Neural cell (in vitro differentiated cells): ENCODE results near the gene SLC36A2. TPM values are rescaled to one million over a fixed set of nuclear protein-coding genes. Genes with fewer than 3 reads are reported as not detected.

Source experiments
- H2AFZ ChIP-seq: fragments of 200-600, 300-800 bp; sonication (generic), shearing (Covaris generic); 2 replicates; pipeline ENCODE4 v1.6.0; 2014; ENCODE audit warnings: low read depth, mild to moderate bottlenecking, antibody characterized with exemption, low read length, moderate library complexity
- H3F3A ChIP-seq: fragments of 200-600 bp; shearing (Covaris generic); 2 replicates; pipeline ENCODE4 v1.6.1; 2016; ENCODE audit warnings: mild to moderate bottlenecking, moderate library complexity, mixed read lengths, antibody characterized with exemption, low read length; ENCODE audit not compliant: insufficient read depth, poor library complexity, severe bottlenecking
- H3K27ac ChIP-seq: fragments of 200-600, 300-800 bp; sonication (generic), shearing (Covaris generic); 2 replicates; pipeline ENCODE4 v1.5.1; 2014; ENCODE audit warnings: mild to moderate bottlenecking, low read length, moderate library complexity
- H3K27me3 ChIP-seq: fragments of 300-800, 200-600 bp; sonication (generic), shearing (Covaris generic); 2 replicates; pipeline ENCODE4 v1.6.0; 2014; ENCODE audit warnings: mild to moderate bottlenecking, low read depth, low read length, moderate library complexity; ENCODE audit not compliant: insufficient read depth
- H3K36me3 ChIP-seq: fragments of 300-800, 200-600 bp; sonication (generic), shearing (Covaris generic); 2 replicates; pipeline ENCODE4 v1.5.1; 2014; ENCODE audit warnings: mild to moderate bottlenecking, antibody characterized with exemption, low read length, moderate library complexity; ENCODE audit not compliant: insufficient read depth
- H3K4me2 ChIP-seq: fragments of 300-800, 200-600 bp; sonication (generic), shearing (Covaris generic); 2 replicates; pipeline ENCODE4 v1.6.0; 2014; ENCODE audit warnings: mild to moderate bottlenecking, low read length
- H3K4me3 ChIP-seq: fragments of 300-800, 200-600 bp; sonication (generic), shearing (Covaris generic); 2 replicates; pipeline ENCODE4 v1.5.1; 2014; ENCODE audit warnings: mild to moderate bottlenecking, low read length, moderate library complexity
- H3K79me2 ChIP-seq: fragments of 200-600 bp; shearing (Covaris generic); replicated peaks from 2 replicates; pipeline ENCODE4 v1.6.0; 2014; ENCODE audit warnings: mild to moderate bottlenecking, low read length, moderate library complexity; ENCODE audit not compliant: insufficient read depth
- H3K9ac ChIP-seq: fragments of 300-800, 200-600 bp; sonication (generic), shearing (Covaris generic); 2 replicates; pipeline ENCODE4 v1.6.1; 2016; ENCODE audit warnings: mild to moderate bottlenecking, low read length, mixed read lengths
- H3K9me2 ChIP-seq: fragments of 200-600 bp; shearing (Covaris generic); 2 replicates; pipeline ENCODE4 v1.6.1; 2016; ENCODE audit warnings: mild to moderate bottlenecking, low read length, mixed read lengths; ENCODE audit not compliant: insufficient read depth
- H3K9me3 ChIP-seq: fragments of 200-600, 300-800 bp; sonication (generic), shearing (Covaris generic); 2 replicates; pipeline ENCODE4 v1.6.1; 2016; ENCODE audit warnings: mild to moderate bottlenecking, mixed run types, low read length, moderate library complexity, mixed read lengths
- H4K20me1 ChIP-seq: fragments of 200-600 bp; shearing (Covaris generic); 2 replicates; pipeline ENCODE4 v1.6.1; 2016; ENCODE audit warnings: mild to moderate bottlenecking, mixed run types; ENCODE audit not compliant: insufficient read depth
- EP300 ChIP-seq: fragments of 450-650 bp; conservative IDR thresholded peaks from 2 replicates; pipeline ENCODE4 v1.6.1; 2014; ENCODE audit warnings: antibody characterized with exemption, mild to moderate bottlenecking, moderate library complexity; ENCODE audit not compliant: poor library complexity, severe bottlenecking
- EZH2 ChIP-seq: fragments of 200-600, 300-800 bp; shearing (Covaris generic), sonication (generic); IDR thresholded peaks from 2 replicates; pipeline ENCODE4 v1.6.1; 2014; ENCODE audit warnings: antibody characterized with exemption, low read length, borderline replicate concordance, mild to moderate bottlenecking; ENCODE audit not compliant: insufficient read depth, poor library complexity, severe bottlenecking
- MXI1 ChIP-seq: fragments of 450-650 bp; conservative IDR thresholded peaks from 2 replicates; pipeline ENCODE4 v1.6.1; 2014; ENCODE audit warnings: antibody characterized with exemption, mild to moderate bottlenecking; ENCODE audit not compliant: poor library complexity, severe bottlenecking
- POLR2AphosphoS5 ChIP-seq: IDR thresholded peaks from 2 replicates; pipeline ENCODE4 v1.6.1; 2012
- RAD21 ChIP-seq: fragments of 450-650 bp; conservative IDR thresholded peaks from 2 replicates; pipeline ENCODE4 v1.6.1; 2014; ENCODE audit warnings: antibody characterized with exemption, mild to moderate bottlenecking, moderate library complexity
- SMC3 ChIP-seq: fragments of 450-650 bp; conservative IDR thresholded peaks from 2 replicates; pipeline ENCODE4 v1.6.1; 2014; ENCODE audit warnings: antibody characterized with exemption, mild to moderate bottlenecking, moderate library complexity; ENCODE audit not compliant: poor library complexity
- TAF1 ChIP-seq: IDR thresholded peaks from 2 replicates; pipeline ENCODE4 v1.6.1; 2012; ENCODE audit warnings: low read depth
- polyA plus RNA-seq: library from polyadenylated mRNA; depleted of rRNA; stranded (reverse); fragments of >200 nt; gene quantifications from 2 replicates; pipeline ENCODE4 v1.2.3, GENCODE V29; 2014
- TF ChIP-seq, protein P1 (sequence below): IDR thresholded peaks from 2 replicates; pipeline ENCODE4 v1.6.1; 2012; ENCODE audit warnings: borderline replicate concordance
- TF ChIP-seq, protein P2 (sequence below): fragments of 450-650 bp; IDR thresholded peaks from 2 replicates; pipeline ENCODE4 v1.5.1; 2014; ENCODE audit warnings: antibody characterized with exemption, mild to moderate bottlenecking, moderate library complexity; ENCODE audit not compliant: poor library complexity, severe bottlenecking

Gene SLC36A2
- polyA plus RNA-seq, 1 donor from 2014 or later: not detected

DNA sequence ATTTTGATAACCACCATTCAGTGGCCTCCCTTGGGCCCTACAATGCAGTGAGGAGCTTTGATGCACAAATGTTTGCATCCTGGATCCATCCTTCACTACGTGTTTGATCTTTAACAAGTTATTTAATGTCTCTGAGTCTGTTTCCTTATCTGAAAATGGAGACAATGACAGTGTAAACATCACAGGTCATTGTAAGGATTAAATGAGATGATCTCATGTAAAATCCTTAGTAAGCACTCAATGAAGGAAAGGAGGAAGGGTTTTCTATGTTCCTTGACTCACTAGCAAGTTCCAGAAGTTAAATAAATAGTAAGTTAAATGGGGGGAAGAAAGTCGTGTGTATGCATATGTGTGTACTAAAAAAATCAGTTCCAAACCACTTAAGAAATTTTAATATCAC lies 34.0 kb downstream of the SLC36A2 start:
- H3K9me2 ChIP-seq: no peaks in the 10 kb centered on the region
- H3K27me3 ChIP-seq: no peaks in the 10 kb centered on the region
- H3K27ac ChIP-seq: no peak overlapping the region
- H3K9ac ChIP-seq: no peak overlapping the region
- no peaks in the 10 kb centered on the region for H3K9me3 ChIP-seq
- H3K4me3 ChIP-seq: no peak overlapping the region
- H2AFZ ChIP-seq: no peak overlapping the region
- no peaks in the 10 kb centered on the region for H3K79me2 ChIP-seq
- H3K36me3 ChIP-seq: no peaks in the 10 kb centered on the region
- H4K20me1 ChIP-seq: no peaks in the 10 kb centered on the region
- no peaks in the 10 kb centered on the region for H3F3A ChIP-seq
- TF ChIP-seq, protein P1, sequence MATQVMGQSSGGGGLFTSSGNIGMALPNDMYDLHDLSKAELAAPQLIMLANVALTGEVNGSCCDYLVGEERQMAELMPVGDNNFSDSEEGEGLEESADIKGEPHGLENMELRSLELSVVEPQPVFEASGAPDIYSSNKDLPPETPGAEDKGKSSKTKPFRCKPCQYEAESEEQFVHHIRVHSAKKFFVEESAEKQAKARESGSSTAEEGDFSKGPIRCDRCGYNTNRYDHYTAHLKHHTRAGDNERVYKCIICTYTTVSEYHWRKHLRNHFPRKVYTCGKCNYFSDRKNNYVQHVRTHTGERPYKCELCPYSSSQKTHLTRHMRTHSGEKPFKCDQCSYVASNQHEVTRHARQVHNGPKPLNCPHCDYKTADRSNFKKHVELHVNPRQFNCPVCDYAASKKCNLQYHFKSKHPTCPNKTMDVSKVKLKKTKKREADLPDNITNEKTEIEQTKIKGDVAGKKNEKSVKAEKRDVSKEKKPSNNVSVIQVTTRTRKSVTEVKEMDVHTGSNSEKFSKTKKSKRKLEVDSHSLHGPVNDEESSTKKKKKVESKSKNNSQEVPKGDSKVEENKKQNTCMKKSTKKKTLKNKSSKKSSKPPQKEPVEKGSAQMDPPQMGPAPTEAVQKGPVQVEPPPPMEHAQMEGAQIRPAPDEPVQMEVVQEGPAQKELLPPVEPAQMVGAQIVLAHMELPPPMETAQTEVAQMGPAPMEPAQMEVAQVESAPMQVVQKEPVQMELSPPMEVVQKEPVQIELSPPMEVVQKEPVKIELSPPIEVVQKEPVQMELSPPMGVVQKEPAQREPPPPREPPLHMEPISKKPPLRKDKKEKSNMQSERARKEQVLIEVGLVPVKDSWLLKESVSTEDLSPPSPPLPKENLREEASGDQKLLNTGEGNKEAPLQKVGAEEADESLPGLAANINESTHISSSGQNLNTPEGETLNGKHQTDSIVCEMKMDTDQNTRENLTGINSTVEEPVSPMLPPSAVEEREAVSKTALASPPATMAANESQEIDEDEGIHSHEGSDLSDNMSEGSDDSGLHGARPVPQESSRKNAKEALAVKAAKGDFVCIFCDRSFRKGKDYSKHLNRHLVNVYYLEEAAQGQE: no peak
- TF ChIP-seq RAD21: no peak
- no peak for TF ChIP-seq MXI1
- no peak for TF ChIP-seq EZH2
- TF ChIP-seq SMC3: no peak
- no peak overlapping the region for H3K4me2 ChIP-seq

DNA sequence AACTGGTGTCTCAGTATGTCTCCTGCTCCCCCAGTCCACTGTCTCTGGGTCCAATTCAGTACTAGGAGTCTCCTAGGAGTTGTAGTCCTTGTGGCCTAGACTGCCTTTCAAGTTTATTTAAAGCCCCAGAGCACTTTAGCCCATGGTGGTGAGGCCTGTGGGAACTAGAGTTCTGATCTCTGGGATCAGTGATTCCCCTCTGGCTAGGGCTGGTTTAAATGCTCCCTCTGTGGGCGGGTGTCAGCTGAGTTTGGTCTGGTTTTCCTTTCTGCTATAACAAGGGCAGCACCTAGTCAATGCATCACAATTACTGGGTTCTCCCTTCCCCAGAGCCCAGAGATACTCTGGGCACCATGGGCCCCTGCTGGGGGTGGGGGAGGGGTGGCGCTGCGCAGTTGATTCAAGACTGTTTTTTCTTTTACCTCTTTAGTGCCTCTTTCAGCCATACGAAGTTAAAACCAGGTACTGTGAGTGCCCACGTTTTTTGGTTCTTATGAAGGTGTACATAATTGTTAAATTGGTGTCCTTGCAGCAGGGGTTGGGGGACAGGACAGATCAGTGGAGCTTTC lies 34.5 kb downstream of the SLC36A2 start:
- H3K4me3 ChIP-seq: no peak overlapping the region
- no peaks in the 10 kb centered on the region for H3K27me3 ChIP-seq
- TF ChIP-seq RAD21 (no peak), SMC3 (no peak), EP300 (no peak), POLR2AphosphoS5 (no peak), TAF1 (no peak), EZH2 (no peak), MXI1 (no peak)
- TF ChIP-seq, protein P1: no peak
- TF ChIP-seq, protein P2, sequence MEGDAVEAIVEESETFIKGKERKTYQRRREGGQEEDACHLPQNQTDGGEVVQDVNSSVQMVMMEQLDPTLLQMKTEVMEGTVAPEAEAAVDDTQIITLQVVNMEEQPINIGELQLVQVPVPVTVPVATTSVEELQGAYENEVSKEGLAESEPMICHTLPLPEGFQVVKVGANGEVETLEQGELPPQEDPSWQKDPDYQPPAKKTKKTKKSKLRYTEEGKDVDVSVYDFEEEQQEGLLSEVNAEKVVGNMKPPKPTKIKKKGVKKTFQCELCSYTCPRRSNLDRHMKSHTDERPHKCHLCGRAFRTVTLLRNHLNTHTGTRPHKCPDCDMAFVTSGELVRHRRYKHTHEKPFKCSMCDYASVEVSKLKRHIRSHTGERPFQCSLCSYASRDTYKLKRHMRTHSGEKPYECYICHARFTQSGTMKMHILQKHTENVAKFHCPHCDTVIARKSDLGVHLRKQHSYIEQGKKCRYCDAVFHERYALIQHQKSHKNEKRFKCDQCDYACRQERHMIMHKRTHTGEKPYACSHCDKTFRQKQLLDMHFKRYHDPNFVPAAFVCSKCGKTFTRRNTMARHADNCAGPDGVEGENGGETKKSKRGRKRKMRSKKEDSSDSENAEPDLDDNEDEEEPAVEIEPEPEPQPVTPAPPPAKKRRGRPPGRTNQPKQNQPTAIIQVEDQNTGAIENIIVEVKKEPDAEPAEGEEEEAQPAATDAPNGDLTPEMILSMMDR: no peak
- H3K9me2 ChIP-seq: no peaks in the 10 kb centered on the region
- no peaks in the 10 kb centered on the region for H3K79me2 ChIP-seq
- no peaks in the 10 kb centered on the region for H3K36me3 ChIP-seq
- H3K27ac ChIP-seq: no peak overlapping the region
- H4K20me1 ChIP-seq: no peaks in the 10 kb centered on the region
- no peaks in the 10 kb centered on the region for H3F3A ChIP-seq
- no peak overlapping the region for H3K4me2 ChIP-seq
- no peak overlapping the region for H3K9ac ChIP-seq
- no peak overlapping the region for H2AFZ ChIP-seq
- no peaks in the 10 kb centered on the region for H3K9me3 ChIP-seq
